NCI-H2029 (cell line): ENCODE data around the gene CAT.

ENCODE experiments used
- DNase-seq: peaks from one replicate; lab custom pipeline; 2025; lab: John Stamatoyannopoulos, UW

CAT gene

GRCh38 chr11:34425360-34425759, 13.4 kb upstream of the CAT start:
- DNase-seq: no peak

DNA sequence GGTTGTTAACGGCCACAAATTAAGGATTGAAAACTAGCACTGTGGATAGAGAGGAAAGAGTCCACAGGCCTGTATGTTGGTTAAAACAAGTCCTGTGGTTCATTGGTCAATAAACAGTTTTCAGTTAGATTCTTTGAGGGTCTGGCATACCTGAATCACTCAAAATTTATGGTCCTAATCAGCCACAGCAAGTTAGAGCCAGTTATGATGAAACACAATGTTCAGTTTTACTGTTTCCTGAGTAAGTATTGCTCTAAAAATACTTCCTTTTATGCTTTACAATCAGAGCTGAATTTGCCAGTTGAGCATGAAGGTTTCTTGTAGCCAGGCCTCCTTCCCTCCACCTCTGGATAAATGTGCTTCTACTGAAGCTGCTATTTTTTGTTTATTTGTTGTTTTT, 12.9 kb upstream of the CAT start:
- DNase-seq: no peak

DNA sequence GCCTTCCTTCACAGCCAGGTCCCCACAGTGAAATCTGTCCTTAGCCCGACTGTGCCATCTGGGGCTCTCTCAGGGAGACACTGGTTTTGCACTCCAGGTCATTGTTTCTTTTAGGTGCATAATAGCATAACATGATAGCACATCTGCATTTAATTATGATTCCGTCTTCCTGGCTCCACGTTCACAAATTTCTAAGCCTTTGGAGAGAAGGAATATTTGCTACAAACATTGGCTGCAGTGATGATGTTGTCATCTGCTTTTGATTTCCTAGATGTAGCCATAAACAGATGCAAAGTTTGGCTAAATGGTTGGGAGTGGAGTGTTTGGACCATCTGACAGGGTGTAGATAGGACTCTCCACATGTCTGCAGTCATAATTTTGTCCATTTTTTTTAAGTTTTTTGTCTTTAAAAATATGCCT, 12.0 kb upstream of the CAT start:
- no peak for DNase-seq

DNA sequence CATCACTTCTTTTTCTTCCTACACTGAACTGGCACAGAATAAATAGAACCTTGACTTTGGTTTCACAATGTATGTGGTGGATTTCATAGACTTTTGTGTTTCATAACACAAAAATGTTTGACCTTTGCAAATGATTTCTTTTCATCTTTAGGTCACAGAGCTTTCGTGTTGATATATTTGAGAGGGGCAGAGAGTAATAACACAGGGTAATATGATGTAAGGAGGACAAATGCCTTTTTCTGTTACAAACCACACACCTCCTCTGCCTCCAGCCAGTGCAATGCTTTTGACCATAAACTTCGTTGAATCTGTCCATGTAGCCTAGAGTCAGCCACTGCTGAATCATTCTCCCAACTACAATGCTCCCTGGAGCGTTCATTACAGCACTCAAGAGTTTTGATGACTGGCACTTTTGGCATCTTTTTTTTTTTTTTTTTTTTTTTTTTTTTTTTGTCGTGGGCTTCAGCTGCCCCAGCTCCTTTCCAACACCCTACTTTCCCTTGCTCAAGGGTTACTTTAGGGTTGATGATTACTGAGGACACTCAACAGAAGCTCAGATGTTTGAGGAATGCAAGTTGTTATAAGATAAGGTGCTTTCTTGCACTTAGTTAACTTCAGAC, 11.4 kb upstream of the CAT start:
- no peak for DNase-seq

DNA sequence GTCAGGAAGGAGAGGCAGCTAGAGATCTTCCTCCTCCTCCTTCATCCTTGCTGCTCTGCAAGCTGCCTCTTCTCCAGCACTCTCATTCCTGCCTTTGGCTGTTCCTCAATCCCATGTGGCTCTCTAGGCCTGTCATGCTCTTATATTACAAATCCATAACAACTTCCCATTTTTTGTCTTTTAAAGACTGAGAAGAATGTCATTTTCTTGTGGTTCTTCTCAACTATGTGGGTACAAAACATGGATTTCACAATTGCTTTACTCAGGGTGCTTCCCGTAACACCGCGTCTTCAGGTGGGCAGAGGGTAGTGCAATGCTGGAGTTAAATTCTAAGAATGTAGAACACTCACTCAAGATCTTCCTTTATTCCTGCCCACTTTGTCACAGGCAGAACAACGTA, 6.8 kb upstream of the CAT start:
- DNase-seq: no peak

DNA sequence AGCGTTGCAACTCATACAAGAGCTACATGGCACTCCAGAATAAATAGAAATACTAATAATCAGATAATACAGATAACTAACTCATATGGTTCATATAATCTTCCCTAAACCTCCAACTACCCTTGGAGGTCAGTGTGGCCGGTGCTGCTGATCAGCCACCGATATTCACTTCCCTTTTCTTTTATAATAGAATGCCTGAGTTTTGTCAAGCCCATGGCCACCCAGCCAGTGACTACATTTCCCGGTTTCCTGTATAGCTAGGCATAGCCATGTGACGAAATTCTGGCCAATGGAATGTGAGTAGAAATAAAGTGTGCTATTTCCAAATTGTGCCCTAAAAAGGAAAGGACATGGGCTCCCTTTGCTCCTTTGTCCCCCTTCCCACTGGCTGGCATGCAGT, 5.9 kb upstream of the CAT start:
- DNase-seq: no peak

GRCh38 chr11:34433899-34434298, 4.8 kb upstream of the CAT start:
- no peak for DNase-seq

DNA sequence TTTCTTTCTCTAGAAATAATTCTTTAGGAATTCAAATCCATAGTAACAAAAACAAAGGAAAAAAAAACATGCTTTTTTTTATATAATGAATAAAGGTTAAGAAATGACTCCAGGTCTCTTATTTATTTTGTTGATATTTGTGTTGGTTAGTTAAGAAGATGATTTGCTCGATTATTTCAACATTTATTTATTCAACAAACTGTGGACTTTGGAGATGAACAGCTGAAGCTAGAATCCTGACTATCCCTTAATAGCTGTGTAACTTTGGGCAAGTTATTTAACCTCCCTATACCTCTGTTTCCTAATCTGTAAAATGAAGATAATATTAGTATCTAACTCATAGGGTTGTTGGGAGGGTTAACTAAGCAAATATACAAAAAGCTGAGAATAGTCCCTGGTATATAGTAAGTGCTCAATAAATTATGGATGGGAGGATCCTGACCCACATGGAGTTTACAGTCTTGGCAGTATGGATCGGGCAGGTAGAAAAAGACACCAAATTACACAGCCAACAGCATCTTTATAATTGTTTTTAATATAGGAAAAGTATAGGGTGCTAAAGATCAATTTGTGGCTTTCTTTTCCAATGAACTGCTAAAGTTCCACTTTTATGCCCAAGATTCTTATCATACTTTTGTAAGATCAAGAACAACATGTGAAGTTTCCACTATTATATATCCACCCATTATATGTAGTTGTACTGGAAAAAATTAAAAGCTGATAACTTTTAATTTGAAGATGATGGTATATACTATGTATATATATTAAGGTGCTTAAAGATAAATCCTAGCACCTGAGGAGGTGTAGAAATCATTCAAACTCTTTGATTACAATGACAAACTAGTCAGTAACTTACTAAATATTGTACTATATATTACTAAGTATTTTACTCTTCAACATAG, 1.3 kb upstream of the CAT start:
- DNase-seq: no peak

DNA sequence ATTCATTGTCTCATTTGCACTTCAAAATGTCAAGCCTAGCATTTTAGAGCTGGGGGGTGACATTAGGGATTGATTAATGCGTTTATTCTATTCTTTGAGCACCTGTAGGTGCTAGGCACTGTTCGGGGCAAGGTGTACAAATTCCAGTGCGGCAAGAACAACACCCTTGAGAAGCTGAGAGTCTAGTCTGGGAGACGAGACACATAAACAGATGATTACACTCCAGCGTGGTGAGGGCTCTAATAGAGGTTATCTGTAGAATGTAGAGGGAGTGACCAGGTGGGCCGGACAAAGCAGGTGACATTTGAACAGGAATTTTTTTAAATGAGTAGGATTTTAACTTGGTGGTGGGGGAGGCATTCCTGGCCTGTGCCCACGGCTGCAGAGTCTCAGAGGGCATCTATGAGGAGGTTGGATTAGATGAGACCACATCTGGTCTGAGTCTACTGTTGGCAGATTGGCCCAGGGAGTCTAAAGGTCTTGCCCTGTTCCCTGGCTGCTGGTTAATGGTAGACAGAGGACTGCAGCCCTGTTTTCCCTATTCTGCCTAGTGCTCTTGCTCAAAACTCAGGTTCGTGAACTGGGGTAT, 970 bp downstream of the CAT start:
- peak; percentile 12 for DNase-seq

- DNase-seq: no peak
Measured at GRCh38 chr11:34441814-34442213, 3.1 kb downstream of the CAT start.

DNA sequence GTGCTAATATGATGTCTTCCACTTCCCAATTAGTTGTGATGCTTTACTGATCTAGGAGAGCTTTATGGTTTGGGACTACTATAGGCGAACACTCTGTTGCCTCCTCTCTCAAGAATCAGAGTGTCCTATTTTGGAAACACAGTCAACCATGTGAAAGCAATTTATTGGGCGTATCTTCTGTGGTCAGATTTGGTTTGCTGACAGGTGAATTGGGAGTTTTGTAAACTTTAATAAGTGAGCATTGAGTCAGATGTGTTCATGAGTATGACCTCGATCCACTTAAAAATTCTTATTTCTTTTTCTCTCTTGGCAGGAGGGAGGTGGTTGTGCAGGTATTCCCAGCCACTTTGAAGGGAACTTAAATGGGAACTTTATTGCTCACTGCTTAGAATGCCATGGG, 4.4 kb downstream of the CAT start:
- DNase-seq: no peak

GRCh38 chr11:34444428-34444827, 5.7 kb downstream of the CAT start:
- no peak for DNase-seq

GRCh38 chr11:34445956-34446355, 7.2 kb downstream of the CAT start:
- no peak for DNase-seq

GRCh38 chr11:34446386-34446785, 7.7 kb downstream of the CAT start:
- DNase-seq: no peak

DNA sequence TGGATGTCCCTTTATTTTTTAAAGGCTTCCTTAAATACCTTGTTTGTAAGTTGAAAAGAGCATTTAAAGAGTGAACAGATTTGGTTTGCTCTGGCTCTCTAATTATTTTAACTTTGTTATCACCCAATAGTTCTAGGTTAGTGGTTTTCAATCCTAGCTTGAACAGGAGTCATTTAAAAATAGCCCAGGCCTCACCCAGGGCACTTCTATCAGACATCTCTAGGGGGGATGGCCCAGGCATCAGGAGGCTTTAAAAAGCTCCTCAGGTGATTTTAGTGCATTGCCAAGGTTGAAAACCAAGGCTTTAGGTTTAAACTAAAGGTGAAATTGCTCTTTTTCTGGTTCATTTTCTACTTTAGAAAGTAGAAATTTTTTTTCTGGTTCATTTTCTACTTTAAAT, 8.3 kb downstream of the CAT start:
- no peak for DNase-seq

DNA sequence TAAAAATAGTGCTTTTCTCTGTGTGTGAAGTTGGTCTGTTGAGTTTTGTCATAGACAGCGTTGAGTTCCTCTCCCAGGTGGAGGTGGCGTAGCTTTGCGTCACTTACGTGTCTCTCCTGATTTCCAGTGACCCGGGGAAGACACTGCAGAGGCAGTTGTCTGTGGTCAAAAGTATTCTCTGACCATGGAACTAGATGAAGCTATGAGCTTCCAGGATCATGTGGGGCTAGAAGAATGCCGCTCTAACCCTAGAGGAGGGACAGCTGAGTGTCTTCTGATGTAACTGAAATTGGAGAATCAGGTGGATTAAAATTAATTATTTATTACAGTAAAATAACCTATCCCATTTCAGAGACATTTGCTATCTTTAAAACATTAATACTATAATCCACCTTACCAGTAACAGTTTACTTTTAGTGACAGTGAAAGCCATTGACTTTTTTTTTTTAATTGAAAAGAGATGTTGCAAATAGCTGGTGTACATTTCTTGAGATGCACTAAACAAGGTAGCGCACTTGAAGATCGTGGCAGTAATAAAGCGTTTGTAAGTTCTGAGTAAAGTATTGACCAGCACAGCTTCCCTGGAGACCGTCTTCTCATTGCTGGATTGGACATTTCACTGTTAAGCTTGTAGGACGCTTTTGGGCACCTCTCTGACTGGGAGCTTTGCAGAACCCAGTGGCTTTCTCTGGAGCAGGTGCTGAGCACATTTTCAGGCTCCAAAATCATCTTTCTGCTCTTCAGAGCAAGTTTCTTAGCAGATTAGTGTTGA, 9.7 kb downstream of the CAT start:
- no peak for DNase-seq

GRCh38 chr11:34449013-34449412, 10.3 kb downstream of the CAT start:
- DNase-seq: no peak

GRCh38 chr11:34451053-34451452, 12.3 kb downstream of the CAT start:
- DNase-seq: no peak

DNA sequence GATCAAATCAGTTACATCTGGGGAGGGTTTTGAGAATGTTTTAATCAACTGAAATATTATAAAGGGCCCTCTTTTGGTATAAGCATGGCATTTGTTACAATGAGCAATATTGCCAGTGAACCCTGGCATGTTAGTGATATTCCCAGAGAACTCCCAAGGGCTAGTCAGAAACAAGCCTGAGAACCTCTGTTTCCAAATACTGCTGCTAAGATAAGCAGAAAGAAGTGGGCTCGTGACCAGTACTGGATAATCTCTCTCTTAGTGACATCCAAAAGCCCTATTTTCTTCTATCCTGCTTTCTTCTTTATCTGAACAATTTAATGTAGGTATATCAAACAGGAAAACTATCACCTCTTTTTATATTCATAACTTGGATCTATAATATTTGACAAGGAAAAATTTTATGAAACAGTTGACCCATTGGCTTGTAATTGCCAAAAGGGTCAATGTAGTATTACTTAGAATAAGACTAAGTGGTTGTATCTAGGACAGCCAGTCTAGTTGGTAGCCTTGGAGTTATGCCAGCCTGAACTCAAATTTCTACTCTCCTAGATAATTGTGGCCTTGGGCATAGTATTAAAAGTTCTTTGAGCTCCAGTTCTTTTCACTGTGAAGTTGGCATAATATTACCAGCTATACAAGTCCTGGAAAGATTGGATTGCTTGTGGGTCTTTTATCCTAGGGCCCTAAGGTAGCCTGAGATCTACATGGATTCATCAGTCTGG, 15.7 kb downstream of the CAT start:
- no peak for DNase-seq

DNA sequence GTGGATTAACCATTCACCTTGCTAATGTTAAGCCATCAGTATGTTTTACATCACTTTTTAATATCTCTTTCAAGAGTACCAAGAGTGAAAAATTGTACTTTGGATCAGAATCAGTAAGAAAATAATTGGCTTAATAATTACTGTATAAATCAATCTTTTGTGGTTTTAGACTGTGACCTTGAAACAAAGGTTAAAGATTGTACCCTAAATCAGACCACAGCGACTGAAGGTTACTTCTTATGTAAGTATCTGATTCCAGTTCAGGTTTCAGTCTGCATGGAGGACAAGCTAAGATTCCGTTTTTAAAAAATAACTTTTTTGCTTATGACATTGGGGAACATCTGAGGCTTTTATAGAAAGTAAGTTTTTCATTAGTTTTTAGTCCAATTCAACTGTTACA, 18.9 kb downstream of the CAT start:
- no peak for DNase-seq

DNA sequence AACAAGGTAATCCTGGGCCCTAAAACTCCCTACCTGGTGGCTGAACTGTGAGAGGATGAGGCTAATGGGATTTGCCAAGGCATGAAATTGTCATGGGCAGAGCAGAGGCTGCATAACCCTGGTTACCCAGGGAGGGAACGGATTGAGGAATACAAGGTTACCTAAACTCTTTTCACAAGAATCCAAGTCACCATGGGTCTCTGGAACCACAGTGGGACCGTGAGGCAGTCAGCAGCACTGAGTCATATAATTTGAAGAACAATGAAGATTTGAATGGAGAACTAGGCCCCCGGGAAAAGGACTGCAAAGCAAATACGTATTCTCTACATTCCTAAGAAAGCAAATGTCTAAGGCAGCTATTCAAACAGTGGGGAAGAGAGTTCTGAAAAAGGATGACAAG, 19.8 kb downstream of the CAT start:
- DNase-seq: no peak
